SK-N-SH (cell line): Measurements from ENCODE around the gene SNRK. TPM values are rescaled to one million over a fixed set of nuclear protein-coding genes. Genes with fewer than 3 reads are reported as not detected.

ENCODE experiments used
- CTCF ChIA-PET: fragments of 300-600, 350-600 bp; formaldehyde crosslinking; extraction: SDS; loops from one replicate; lab custom pipeline; 2021; lab: Yijun Ruan, JAX
- POLR2A ChIA-PET: fragments of 350-600 bp; sonication (Branson Sonifier 250); formaldehyde crosslinking; extraction: SDS; loops from one replicate; lab custom pipeline; 2020; ENCODE audit warnings: antibody characterized with exemption, inconsistent platforms; lab: Yijun Ruan, JAX
- DNase-seq: peaks from one replicate; pipeline ENCODE4 v3.0.0; 2012
- H2AFZ ChIP-seq: fragments of 200-600 bp; sonication (generic); 2 replicates; pipeline ENCODE4 v1.8.1; 2016; ENCODE audit warnings: antibody characterized with exemption, mild to moderate bottlenecking, low read depth
- H3F3A ChIP-seq: fragments of 200-600 bp; sonication (generic); replicated peaks from 2 replicates; pipeline ENCODE3; 2016; ENCODE audit warnings: antibody characterized with exemption, mild to moderate bottlenecking; ENCODE audit not compliant: insufficient read depth
- H3K27ac ChIP-seq, 2 experiments: fragments of 200-500 bp in 1 of 2; fragments of 200-600 bp in 1 of 2; sonication (Bioruptor generic) in 1 of 2; sonication (generic), shearing (Covaris generic) in 1 of 2; 2 replicates each; pipeline versions ENCODE4 v1.5.1 to v1.6.1; 2014 to 2016; ENCODE audit warnings: low read depth in 2 of 2, inconsistent platforms in 1 of 2, low read length in 1 of 2, mild to moderate bottlenecking in 1 of 2, mixed read lengths in 1 of 2
- H3K27me3 ChIP-seq: fragments of 200-600 bp; sonication (generic), shearing (Covaris generic); 2 replicates; pipeline ENCODE4 v1.6.1; 2016; ENCODE audit warnings: mixed run types; ENCODE audit not compliant: insufficient read depth
- H3K36me3 ChIP-seq, 2 experiments: fragments of 200-500 bp in 1 of 2; fragments of 200-600 bp in 1 of 2; sonication (Bioruptor generic) in 1 of 2; sonication (generic) in 1 of 2; replicated peaks in 1 of 2; 2 replicates each; pipeline versions ENCODE3 to v1.5.1; 2014 to 2016; ENCODE audit warnings: low read length in 1 of 2, mild to moderate bottlenecking in 1 of 2; ENCODE audit not compliant: insufficient read depth in 2 of 2, control insufficient read depth in 1 of 2
- H3K4me1 ChIP-seq, 2 experiments: fragments of 200-500 bp in 1 of 2; fragments of 200-600 bp in 1 of 2; sonication (Bioruptor generic) in 1 of 2; sonication (generic), shearing (Covaris generic) in 1 of 2; 2 replicates each; pipeline versions ENCODE4 v1.5.1 to v1.6.1; 2014 to 2016; ENCODE audit warnings: low read depth in 1 of 2, low read length in 1 of 2, mixed run types in 1 of 2; ENCODE audit not compliant: insufficient read depth in 2 of 2, control insufficient read depth in 1 of 2
- H3K4me2 ChIP-seq: fragments of 200-600 bp; sonication (generic), shearing (Covaris generic); 2 replicates; pipeline ENCODE4 v1.6.1; 2017; ENCODE audit warnings: mixed run types
- H3K4me3 ChIP-seq, 2 experiments: fragments of 200-500 bp in 1 of 2; fragments of 200-600 bp in 1 of 2; sonication (Bioruptor generic) in 1 of 2; sonication (generic), shearing (Covaris generic) in 1 of 2; 2 replicates each; pipeline versions ENCODE4 v1.5.1 to v1.8.1; 2014 to 2016; ENCODE audit warnings: low read depth in 2 of 2, inconsistent platforms in 1 of 2, low read length in 1 of 2, mild to moderate bottlenecking in 1 of 2, mixed read lengths in 1 of 2, moderate library complexity in 1 of 2
- H3K79me2 ChIP-seq: fragments of 200-600 bp; sonication (generic); 2 replicates; pipeline ENCODE4 v1.8.1; 2017; ENCODE audit warnings: mild to moderate bottlenecking; ENCODE audit not compliant: insufficient read depth
- H3K9ac ChIP-seq: fragments of 200-600 bp; sonication (generic); 2 replicates; pipeline ENCODE4 v1.6.1; 2017; ENCODE audit warnings: mixed run types
- H3K9me2 ChIP-seq: fragments of 200-600 bp; sonication (generic); 2 replicates; pipeline ENCODE4 v1.6.1; 2017; ENCODE audit warnings: mixed run types
- H3K9me3 ChIP-seq: fragments of 200-600 bp; sonication (generic); 2 replicates; pipeline ENCODE4 v1.6.1; 2017; ENCODE audit warnings: mixed run types, mild to moderate bottlenecking, moderate library complexity
- H4K20me1 ChIP-seq: fragments of 200-600 bp; sonication (generic); 2 replicates; pipeline ENCODE4 v1.6.1; 2017; ENCODE audit warnings: mild to moderate bottlenecking, mixed run types; ENCODE audit not compliant: insufficient read depth
- ELF1 ChIP-seq: IDR thresholded peaks from 2 replicates; pipeline ENCODE4 v1.4.0; 2012
- EZH2phosphoT487 ChIP-seq: fragments of 200-600 bp; sonication (generic); IDR thresholded peaks from 2 replicates; pipeline ENCODE4 v1.6.1; 2017; ENCODE audit warnings: low read depth, mixed run types, mild to moderate bottlenecking, antibody characterized with exemption, moderate library complexity, borderline replicate concordance
- FOSL2 ChIP-seq: IDR thresholded peaks from 2 replicates; pipeline ENCODE4 v1.4.0; 2012; ENCODE audit warnings: low read depth, mild to moderate bottlenecking, moderate library complexity, borderline replicate concordance
- FOXJ3 ChIP-seq: sonication (generic); formaldehyde crosslinking; IDR thresholded peaks from 2 replicates; pipeline ENCODE4 v1.5.1; 2020; ENCODE audit warnings: mild to moderate bottlenecking, missing genetic modification reagents
- FOXM1 ChIP-seq: IDR thresholded peaks from 2 replicates; pipeline ENCODE4 v1.4.0; 2012; ENCODE audit warnings: low read depth, mild to moderate bottlenecking
- GATA2 ChIP-seq: sonication (generic); formaldehyde crosslinking; IDR thresholded peaks from 2 replicates; pipeline ENCODE4 v1.5.0; 2020; ENCODE audit warnings: mild to moderate bottlenecking, missing genetic modification reagents
- JUND ChIP-seq: IDR thresholded peaks from 2 replicates; pipeline ENCODE4 v1.4.0; 2012
- MXI1 ChIP-seq: IDR thresholded peaks from 2 replicates; pipeline ENCODE4 v1.6.1; 2012; ENCODE audit warnings: mild to moderate bottlenecking, low read depth, low read length, improper control_type of control experiment
- NRF1 ChIP-seq: IDR thresholded peaks from 2 replicates; pipeline ENCODE4 v1.6.1; 2012; ENCODE audit warnings: low read depth, mild to moderate bottlenecking, low read length
- POLR2AphosphoS5 ChIP-seq: IDR thresholded peaks from 2 replicates; pipeline ENCODE4 v1.6.1; 2012; ENCODE audit warnings: low read depth, low read length
- RAD21 ChIP-seq: IDR thresholded peaks from 2 replicates; pipeline ENCODE4 v1.6.1; 2012; ENCODE audit warnings: mild to moderate bottlenecking, low read length
- RCOR1 ChIP-seq: fragments of 150-350 bp; IDR thresholded peaks from 2 replicates; pipeline ENCODE4 v1.6.1; 2017; ENCODE audit warnings: antibody characterized with exemption, low read length
- RFX5 ChIP-seq: IDR thresholded peaks from 2 replicates; pipeline ENCODE4 v1.6.1; 2012; ENCODE audit warnings: mild to moderate bottlenecking, improper control_type of control experiment, low read length
- RXRA ChIP-seq: IDR thresholded peaks from 2 replicates; pipeline ENCODE4 v1.4.0; 2012; ENCODE audit warnings: low read depth, mild to moderate bottlenecking, borderline replicate concordance
- SIN3A ChIP-seq: IDR thresholded peaks from 2 replicates; pipeline ENCODE4 v1.6.1; 2012; ENCODE audit warnings: low read depth, mild to moderate bottlenecking, low read length, moderate library complexity, borderline replicate concordance
- SMC3 ChIP-seq: IDR thresholded peaks from 2 replicates; pipeline ENCODE4 v1.6.1; 2012; ENCODE audit warnings: low read depth, low read length, improper control_type of control experiment
- TAF1 ChIP-seq: IDR thresholded peaks from 2 replicates; pipeline ENCODE4 v1.6.1; 2012; ENCODE audit warnings: low read depth, mild to moderate bottlenecking, low read length, moderate library complexity, borderline replicate concordance
- TCF12 ChIP-seq: IDR thresholded peaks from 2 replicates; pipeline ENCODE4 v1.4.0; 2012
- TEAD4 ChIP-seq: IDR thresholded peaks from 2 replicates; pipeline ENCODE4 v1.4.0; 2012; ENCODE audit warnings: mild to moderate bottlenecking, borderline replicate concordance; ENCODE audit not compliant: insufficient read depth
- YY1 ChIP-seq: IDR thresholded peaks from 2 replicates; pipeline ENCODE4 v1.4.0; 2012; ENCODE audit warnings: low read depth, mild to moderate bottlenecking
- WGBS: methylation state at CpG from one replicate; pipeline ENCODE4 v1.1.6; 2017; ENCODE audit warnings: low lambda C conversion rate; 5-methylcytosine and 5-hydroxymethylcytosine counted together
- polyA plus RNA-seq, 3 experiments: library from polyadenylated mRNA; depleted of rRNA; stranded (reverse); fragments of >200 nt; gene quantifications; 2 replicates each; pipeline ENCODE4 v1.2.3, GENCODE V29; 2012
- TF ChIP-seq, protein P1 (sequence below): fragments of 150-350 bp; IDR thresholded peaks from 2 replicates; pipeline ENCODE4 v1.6.1; 2017; ENCODE audit warnings: antibody characterized with exemption, low read length, low read depth, borderline replicate concordance
- TF ChIP-seq, protein P2 (sequence below): fragments of 150-350 bp; IDR thresholded peaks from 2 replicates; pipeline ENCODE4 v1.6.1; 2016; ENCODE audit warnings: mild to moderate bottlenecking, low read depth, low read length
- TF ChIP-seq, protein P3 (sequence below): IDR thresholded peaks from 2 replicates; pipeline ENCODE4 v1.4.0; 2012; ENCODE audit warnings: low read depth
- TF ChIP-seq, protein P4 (sequence below): IDR thresholded peaks from 2 replicates; pipeline ENCODE4 v1.4.0; 2012; ENCODE audit warnings: low read depth, borderline replicate concordance

Gene SNRK
- polyA plus RNA-seq, 1 of the 3 experiments (the other 2 are of a cell fraction), result 3.6 TPM

DNA sequence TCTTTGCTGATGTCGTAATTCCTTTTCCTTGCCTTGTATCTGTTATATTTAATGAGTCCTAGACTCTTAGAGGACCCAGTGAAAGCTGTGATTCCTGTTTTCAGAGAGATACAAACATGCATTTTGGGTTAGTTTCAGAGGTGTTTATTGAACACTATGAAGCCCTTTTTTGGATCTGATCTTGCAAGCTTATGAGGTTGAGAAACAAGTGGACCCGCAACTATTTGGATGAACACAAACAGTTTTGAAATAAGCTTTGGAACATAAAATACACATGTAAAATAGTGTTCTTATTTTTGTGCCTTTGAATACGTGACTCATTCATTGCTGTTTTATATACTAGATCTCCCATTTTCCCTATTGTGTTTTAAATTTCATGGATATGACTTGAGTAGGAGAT is 33.5 kb downstream of the SNRK start:
- ChIA-PET POLR2A (no interaction called here), CTCF (no interaction called here)
- Histone ChIP-seq H3K36me3 (peaks cover 0 to 5% of the 10 kb centered on the region in 2 experiments), H3K79me2 (peaks cover 20% of the 10 kb centered on the region), H3F3A (no peaks in the 10 kb centered on the region), H3K4me1 (no peaks in the 10 kb centered on the region; a peak in 1 of 4 replicates), H3K9me2 (no peaks in the 10 kb centered on the region), H3K9ac (no peak overlapping the region), H3K4me2 (no peak overlapping the region), H2AFZ (no peak overlapping the region), H3K4me3 (no peak overlapping the region), H3K9me3 (no peaks in the 10 kb centered on the region), H4K20me1 (no peaks in the 10 kb centered on the region), H3K27me3 (no peaks in the 10 kb centered on the region), H3K27ac (no peak overlapping the region)
- 97% methylated on average over 3 of the region's 3 CpGs for WGBS
- TF ChIP-seq FOSL2 (no peak), RFX5 (no peak), MXI1 (no peak), TCF12 (no peak), RXRA (no peak), JUND (no peak), RCOR1 (no peak), NRF1 (no peak), TEAD4 (no peak), RAD21 (no peak), SMC3 (no peak), SIN3A (no peak), ELF1 (no peak), POLR2AphosphoS5 (no peak), FOXM1 (no peak)
- TF ChIP-seq, protein P1, sequence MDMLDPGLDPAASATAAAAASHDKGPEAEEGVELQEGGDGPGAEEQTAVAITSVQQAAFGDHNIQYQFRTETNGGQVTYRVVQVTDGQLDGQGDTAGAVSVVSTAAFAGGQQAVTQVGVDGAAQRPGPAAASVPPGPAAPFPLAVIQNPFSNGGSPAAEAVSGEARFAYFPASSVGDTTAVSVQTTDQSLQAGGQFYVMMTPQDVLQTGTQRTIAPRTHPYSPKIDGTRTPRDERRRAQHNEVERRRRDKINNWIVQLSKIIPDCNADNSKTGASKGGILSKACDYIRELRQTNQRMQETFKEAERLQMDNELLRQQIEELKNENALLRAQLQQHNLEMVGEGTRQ, result no peak
- TF ChIP-seq, protein P2, sequence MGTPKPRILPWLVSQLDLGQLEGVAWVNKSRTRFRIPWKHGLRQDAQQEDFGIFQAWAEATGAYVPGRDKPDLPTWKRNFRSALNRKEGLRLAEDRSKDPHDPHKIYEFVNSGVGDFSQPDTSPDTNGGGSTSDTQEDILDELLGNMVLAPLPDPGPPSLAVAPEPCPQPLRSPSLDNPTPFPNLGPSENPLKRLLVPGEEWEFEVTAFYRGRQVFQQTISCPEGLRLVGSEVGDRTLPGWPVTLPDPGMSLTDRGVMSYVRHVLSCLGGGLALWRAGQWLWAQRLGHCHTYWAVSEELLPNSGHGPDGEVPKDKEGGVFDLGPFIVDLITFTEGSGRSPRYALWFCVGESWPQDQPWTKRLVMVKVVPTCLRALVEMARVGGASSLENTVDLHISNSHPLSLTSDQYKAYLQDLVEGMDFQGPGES, result no peak
- no peak for DNase-seq

DNA sequence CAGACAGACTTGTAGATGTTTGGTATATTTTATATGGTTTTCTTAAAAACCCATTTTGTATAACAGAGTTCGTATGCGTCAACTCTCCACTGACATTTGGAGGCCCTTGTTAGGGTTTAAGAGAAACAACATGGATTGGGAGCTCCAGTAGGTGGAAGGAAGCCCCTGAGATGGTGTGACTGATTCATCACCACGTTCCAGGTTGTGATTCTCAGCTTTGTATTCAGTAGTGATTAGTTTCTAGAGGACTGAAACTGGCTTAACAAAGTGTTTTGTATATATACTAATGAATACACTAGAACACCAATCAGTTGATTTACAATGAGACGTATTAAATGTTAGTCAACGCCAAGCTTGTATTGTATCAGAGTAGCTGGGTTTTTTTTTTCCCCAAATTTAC is 33.9 kb downstream of the SNRK start:
- H2AFZ ChIP-seq, result no peak overlapping the region
- no peak overlapping the region for H3K4me3 ChIP-seq
- WGBS, result 98% methylated on average over 5 of the region's 5 CpGs
- H3K27ac ChIP-seq, result no peak overlapping the region
- DNase-seq, result no peak
- no peak overlapping the region for H3K4me2 ChIP-seq
- no peaks in the 10 kb centered on the region for H3K9me2 ChIP-seq
- H3F3A ChIP-seq, result no peaks in the 10 kb centered on the region
- POLR2A ChIA-PET, result interaction anchor here (0.7 kb wide), 1 partner anchor 366 kb away, joined by 4 read pairs; no protein-coding TSS in a partner anchor
- peaks cover 20% of the 10 kb centered on the region for H3K79me2 ChIP-seq
- no peaks in the 10 kb centered on the region for H3K9me3 ChIP-seq
- TF ChIP-seq POLR2AphosphoS5 (no peak), EZH2phosphoT487 (no peak), TAF1 (no peak), JUND (no peak), FOXJ3 (CRISPR knock-in tag) (no peak), GATA2 (CRISPR knock-in tag) (no peak), YY1 (no peak)
- TF ChIP-seq, protein P3, sequence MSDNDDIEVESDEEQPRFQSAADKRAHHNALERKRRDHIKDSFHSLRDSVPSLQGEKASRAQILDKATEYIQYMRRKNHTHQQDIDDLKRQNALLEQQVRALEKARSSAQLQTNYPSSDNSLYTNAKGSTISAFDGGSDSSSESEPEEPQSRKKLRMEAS, result no peak
- TF ChIP-seq, protein P4, sequence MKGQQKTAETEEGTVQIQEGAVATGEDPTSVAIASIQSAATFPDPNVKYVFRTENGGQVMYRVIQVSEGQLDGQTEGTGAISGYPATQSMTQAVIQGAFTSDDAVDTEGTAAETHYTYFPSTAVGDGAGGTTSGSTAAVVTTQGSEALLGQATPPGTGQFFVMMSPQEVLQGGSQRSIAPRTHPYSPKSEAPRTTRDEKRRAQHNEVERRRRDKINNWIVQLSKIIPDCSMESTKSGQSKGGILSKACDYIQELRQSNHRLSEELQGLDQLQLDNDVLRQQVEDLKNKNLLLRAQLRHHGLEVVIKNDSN, result no peak
- H3K9ac ChIP-seq, result no peak overlapping the region
- CTCF ChIA-PET, result interaction anchor here (0.7 kb wide), 1 partner anchor 38 kb away, joined by 3 read pairs; no protein-coding TSS in a partner anchor
- H3K27me3 ChIP-seq, result no peaks in the 10 kb centered on the region
- H3K36me3 ChIP-seq, result peaks cover 0 to 5% of the 10 kb centered on the region in 2 experiments
- no peaks in the 10 kb centered on the region for H4K20me1 ChIP-seq
- H3K4me1 ChIP-seq, result no peaks in the 10 kb centered on the region; a peak in 1 of 4 replicates
